ENCODE results near the gene TENM4. TPM values are rescaled to one million over a fixed set of nuclear protein-coding genes. Genes with fewer than 3 reads are reported as not detected.

The TENM4 gene
- total and polyA plus RNA-seq, 2 of the 13 experiments (the other 11 are each of a cell fraction or from before 2014, with no cell fraction given): not detected

- no peaks in the 10 kb centered on the region for H3K4me1 ChIP-seq (ENCODE audit: insufficient read depth, low read length)
- TF ChIP-seq ARID5B (CRISPR knock-in tag; IDR thresholded peaks at IDR 0.05) (no peak), ZBTB4 (CRISPR knock-in tag; IDR thresholded peaks at IDR 0.05; ENCODE audit: borderline replicate concordance) (no peak), CREB3 (CRISPR knock-in tag; IDR thresholded peaks at IDR 0.05) (no peak), SSRP1 (CRISPR knock-in tag; IDR thresholded peaks at IDR 0.05) (no peak), TFDP2 (CRISPR knock-in tag; IDR thresholded peaks at IDR 0.05) (no peak), ZSCAN22 (CRISPR knock-in tag; IDR thresholded peaks at IDR 0.05) (no peak), ZNF180 (CRISPR knock-in tag; IDR thresholded peaks at IDR 0.05; ENCODE audit: borderline replicate concordance, low read depth) (no peak)
- WGBS (ENCODE audit: low lambda C conversion rate): 16% methylated on average over 4 of the region's 4 CpGs
- ChIA-PET CTCF (ENCODE audit: low intra/inter-chr PET ratio, low total read pairs) (no interaction called here), POLR2A (no interaction called here)
- H3K9ac ChIP-seq (ENCODE audit: insufficient read depth, low read depth, low read length): no peak overlapping the region
- no peak overlapping the region for H3K4me3 ChIP-seq (replicated peaks in 1 of 3; ENCODE audit: insufficient read depth in 1 of 3, low read depth in 2 of 3, low read length in 3 of 3)
- H4K20me1 ChIP-seq (ENCODE audit: insufficient read depth, low read length): no peaks in the 10 kb centered on the region
- in situ Hi-C loops (cut with HindIII; ENCODE audit: extremely low pct_ligation_motif_present, low pct_unique_long_range_greater_than_20kb) (no loop called here), intact Hi-C loops (cut with micrococcal nuclease; ENCODE audit: unreplicated experiment) (no loop called here)
- H3K27ac ChIP-seq (ENCODE audit: extremely low read length, insufficient read depth, low read length): no peak overlapping the region
- H2AFZ ChIP-seq (ENCODE audit: low read length): no peak overlapping the region
- no peak for ATAC-seq
- no peak for DNase-seq (ENCODE audit: low spot score)
- no peaks in the 10 kb centered on the region for H3K9me3 ChIP-seq (ENCODE audit: low read length)
- no peaks in the 10 kb centered on the region for H3K79me2 ChIP-seq (ENCODE audit: insufficient read depth, low read length)
- H3K36me3 ChIP-seq (replicated peaks in 1 of 2; ENCODE audit: control insufficient read depth in 1 of 2, insufficient read depth in 2 of 2, low read length in 2 of 2): no peaks in the 10 kb centered on the region
- no peak overlapping the region for H3K4me2 ChIP-seq (ENCODE audit: low read depth, low read length)
- FAIRE-seq: no peak
- H3K27me3 ChIP-seq (ENCODE audit: control insufficient read depth in 1 of 2, insufficient read depth in 2 of 2, low read length in 2 of 2): peaks cover under 1 to 18% of the 10 kb centered on the region in 2 experiments; a peak in 2 of 5 replicates
- BruUV-seq (replicated peaks): no TSS peak
Observed at GRCh38 chr11:79033833-79034232, 407.0 kb downstream of the TENM4 start.

Data from HepG2 (cell line).